ENCODE measurements around the gene ONECUT2.

ONECUT2 gene

DNA sequence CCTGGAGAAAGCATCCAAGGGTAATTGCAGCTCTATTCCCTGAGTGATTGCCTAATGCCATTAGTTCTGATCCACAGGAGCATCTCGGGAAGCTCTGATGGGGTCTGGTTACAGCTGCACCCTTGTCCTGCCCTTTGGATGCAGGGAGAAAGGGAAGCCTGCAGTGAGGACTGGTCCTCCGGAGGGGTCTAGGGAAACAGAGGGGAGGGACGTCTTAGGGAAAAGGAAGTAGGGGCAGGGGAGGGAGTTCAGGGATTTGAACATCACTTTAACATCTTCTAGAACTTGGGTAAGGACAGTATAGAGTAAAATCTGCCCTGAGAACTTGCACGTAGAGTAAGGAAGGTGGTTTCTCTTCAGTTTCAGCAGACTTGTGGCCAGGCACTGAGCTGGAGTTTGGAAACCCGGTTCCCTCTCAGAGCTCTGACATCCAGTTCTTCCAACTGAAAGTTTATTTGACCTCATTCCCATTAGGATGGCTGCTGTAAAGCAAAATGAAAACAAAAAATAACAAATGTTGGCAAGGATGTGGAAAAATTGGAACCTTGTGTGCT lies 20.5 kb downstream of the ONECUT2 start:
- H3K36me3 ChIP-seq = no peaks in the 10 kb centered on the region
- no peaks in the 10 kb centered on the region for H3K9me3 ChIP-seq
- H3K27me3 ChIP-seq = no peaks in the 10 kb centered on the region
- TF ChIP-seq CTCF (IDR thresholded peaks at IDR 0.05; ENCODE audit: low read depth, low read length) = no peak
- DNase-seq = peak; percentile 27
- no peaks in the 10 kb centered on the region for H3K4me1 ChIP-seq
- no peak overlapping the region for H3K4me3 ChIP-seq (ENCODE audit: low read depth, low read length)

- Histone ChIP-seq H3K27me3 (no peaks in the 10 kb centered on the region), H3K4me1 (no peaks in the 10 kb centered on the region), H3K9me3 (no peaks in the 10 kb centered on the region), H3K36me3 (no peaks in the 10 kb centered on the region), H3K4me3 (ENCODE audit: low read depth, low read length) (no peak overlapping the region)
- DNase-seq = peak; percentile 70
- TF ChIP-seq CTCF (IDR thresholded peaks at IDR 0.05; ENCODE audit: low read depth, low read length) = peak; percentile 15; the same call in 1 of the 2 replicates
Measured at GRCh38 chr18:57461652-57462269, 26.6 kb downstream of the ONECUT2 start.

DNA sequence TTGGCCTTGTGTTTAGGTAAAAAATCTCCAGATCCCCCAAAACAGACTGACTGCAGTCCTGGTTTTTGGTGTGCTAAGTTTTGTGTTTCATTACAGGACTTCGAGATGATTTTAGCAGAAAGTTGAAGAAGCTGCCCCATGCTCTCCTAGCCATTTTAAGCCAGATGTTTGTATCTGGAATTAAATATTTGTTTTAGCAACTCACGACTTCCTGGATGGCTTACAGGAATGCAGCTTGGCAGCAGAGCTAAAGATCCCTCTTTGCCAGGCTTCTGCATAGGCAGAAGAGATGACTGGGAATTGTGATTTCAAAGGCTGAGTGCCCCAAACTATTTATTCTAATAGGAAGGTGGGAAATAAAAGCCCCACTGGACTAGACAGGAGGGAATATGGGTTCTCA lies 31.1 kb downstream of the ONECUT2 start:
- no peak for DNase-seq
- no peaks in the 10 kb centered on the region for H3K4me1 ChIP-seq
- no peaks in the 10 kb centered on the region for H3K9me3 ChIP-seq
- no peak overlapping the region for H3K4me3 ChIP-seq (ENCODE audit: low read depth, low read length)
- no peaks in the 10 kb centered on the region for H3K27me3 ChIP-seq
- TF ChIP-seq CTCF (IDR thresholded peaks at IDR 0.05; ENCODE audit: low read depth, low read length) = no peak
- no peaks in the 10 kb centered on the region for H3K36me3 ChIP-seq

- TF ChIP-seq CTCF (IDR thresholded peaks at IDR 0.05; ENCODE audit: low read depth, low read length) = 0 out of 2 replicates have a peak, but pooled peaks have one; percentile 5
- Histone ChIP-seq H3K36me3 (no peaks in the 10 kb centered on the region), H3K4me3 (ENCODE audit: low read depth, low read length) (no peak overlapping the region), H3K27me3 (no peaks in the 10 kb centered on the region), H3K4me1 (no peaks in the 10 kb centered on the region), H3K9me3 (no peaks in the 10 kb centered on the region)
- no peak for DNase-seq
Measured at GRCh38 chr18:57466745-57467409, 31.7 kb downstream of the ONECUT2 start.

DNA sequence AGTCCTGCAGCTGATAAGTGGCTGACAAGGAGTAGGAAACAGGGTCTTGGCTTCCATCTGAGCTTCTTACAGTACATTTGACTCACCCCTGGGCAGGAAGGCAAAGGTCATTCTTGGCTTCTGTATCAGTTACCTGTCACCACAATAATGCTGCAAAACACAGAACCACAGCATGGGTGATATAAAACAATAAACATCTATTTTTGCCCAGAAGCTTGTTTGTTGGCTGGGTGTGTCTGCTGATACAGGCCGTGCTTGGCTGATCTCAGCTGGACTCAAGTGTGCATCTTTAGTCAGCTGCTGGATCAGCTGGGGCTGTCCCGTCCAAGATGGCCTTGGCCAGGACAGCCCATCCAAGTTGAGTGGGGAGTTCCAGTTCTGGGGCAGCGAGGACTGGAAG lies 34.7 kb downstream of the ONECUT2 start:
- no peak for TF ChIP-seq CTCF (IDR thresholded peaks at IDR 0.05; ENCODE audit: low read depth, low read length)
- H3K9me3 ChIP-seq = no peaks in the 10 kb centered on the region
- no peaks in the 10 kb centered on the region for H3K27me3 ChIP-seq
- no peaks in the 10 kb centered on the region for H3K36me3 ChIP-seq
- H3K4me3 ChIP-seq (ENCODE audit: low read depth, low read length) = no peak overlapping the region
- DNase-seq = no peak
- no peaks in the 10 kb centered on the region for H3K4me1 ChIP-seq

- Histone ChIP-seq H3K36me3 (peaks cover 10% of the 10 kb centered on the region; the same call in 1 of the 2 replicates), H3K27me3 (no peaks in the 10 kb centered on the region), H3K4me1 (no peaks in the 10 kb centered on the region), H3K9me3 (no peaks in the 10 kb centered on the region), H3K4me3 (ENCODE audit: low read depth, low read length) (no peak overlapping the region)
- DNase-seq = no peak
- TF ChIP-seq CTCF (IDR thresholded peaks at IDR 0.05; ENCODE audit: low read depth, low read length) = no peak
Measured at GRCh38 chr18:57475408-57475807, 40.2 kb downstream of the ONECUT2 start.

All from BE2C (cell line).